WTC11 (cell line): ENCODE measurements around the gene SYS1.

Experiments used
- CREB1 ChIP-seq: sonication (generic); formaldehyde crosslinking; IDR thresholded peaks from 2 replicates; pipeline ENCODE4 v1.8.0; 2023; ENCODE audit warnings: mild to moderate bottlenecking, missing genetic modification reagents
- CTCF ChIP-seq: fragments of 200-600 bp; IDR thresholded peaks from 2 replicates; pipeline ENCODE4 v1.8.0; 2022; ENCODE audit warnings: antibody characterized with exemption
- ETV6 ChIP-seq: sonication (generic); formaldehyde crosslinking; IDR thresholded peaks from 2 replicates; pipeline ENCODE4 v1.8.1; 2022; ENCODE audit warnings: mild to moderate bottlenecking, missing genetic modification reagents
- JUN ChIP-seq: sonication (generic); formaldehyde crosslinking; IDR thresholded peaks from 2 replicates; pipeline ENCODE4 v1.8.0; 2023; ENCODE audit warnings: mild to moderate bottlenecking, missing genetic modification reagents
- MAX ChIP-seq: sonication (generic); formaldehyde crosslinking; IDR thresholded peaks from 2 replicates; pipeline ENCODE4 v1.8.0; 2022; ENCODE audit warnings: mild to moderate bottlenecking, missing genetic modification reagents
- NFATC4 ChIP-seq: fragments of 250-450 bp; sonication (Bioruptor Pico); IDR thresholded peaks from 2 replicates; pipeline ENCODE4 v1.9.0; 2021; ENCODE audit warnings: mild to moderate bottlenecking
- NR3C1 ChIP-seq: sonication (generic); formaldehyde crosslinking; conservative IDR thresholded peaks from 2 replicates; pipeline ENCODE4 v1.8.1; 2023; ENCODE audit warnings: low read depth, mild to moderate bottlenecking, missing genetic modification reagents
- STAT6 ChIP-seq: sonication (generic); formaldehyde crosslinking; conservative IDR thresholded peaks from 2 replicates; pipeline ENCODE4 v1.8.1; 2023; ENCODE audit warnings: mild to moderate bottlenecking, low read depth, missing genetic modification reagents, moderate library complexity
- USF1 ChIP-seq: sonication (generic); formaldehyde crosslinking; IDR thresholded peaks from 2 replicates; pipeline ENCODE4 v1.8.0; 2022; ENCODE audit warnings: mild to moderate bottlenecking, missing genetic modification reagents
- ZBTB21 ChIP-seq: sonication (generic); formaldehyde crosslinking; IDR thresholded peaks from 2 replicates; pipeline ENCODE4 v1.8.1; 2023; ENCODE audit warnings: mild to moderate bottlenecking, missing genetic modification reagents, borderline replicate concordance
- ZNF416 ChIP-seq: fragments of 250-450 bp; sonication (Bioruptor Pico); IDR thresholded peaks from 2 replicates; pipeline ENCODE4 v1.9.0; 2021; ENCODE audit warnings: mild to moderate bottlenecking, inconsistent platforms
- ZNF671 ChIP-seq: fragments of 250-450 bp; sonication (Bioruptor Pico); IDR thresholded peaks from 2 replicates; pipeline ENCODE4 v1.8.0; 2021; ENCODE audit warnings: mild to moderate bottlenecking

GRCh38 chr20:45346851-45347250, 16.1 kb upstream of the SYS1 start:
- TF ChIP-seq MAX (CRISPR knock-in tag): no peak
- TF ChIP-seq CTCF: no peak
- TF ChIP-seq JUN (CRISPR knock-in tag): no peak
- no peak for TF ChIP-seq NR3C1 (CRISPR knock-in tag)
- TF ChIP-seq ZBTB21 (CRISPR knock-in tag): no peak
- no peak for TF ChIP-seq ZNF671 (CRISPR knock-in tag)
- TF ChIP-seq CREB1 (CRISPR knock-in tag): no peak
- TF ChIP-seq NFATC4 (CRISPR knock-in tag): no peak
- TF ChIP-seq ETV6: no peak
- TF ChIP-seq STAT6 (CRISPR knock-in tag): no peak
- no peak for TF ChIP-seq ZNF416 (CRISPR knock-in tag)
- TF ChIP-seq USF1 (CRISPR knock-in tag): no peak
